ENCODE data around the gene DNTT.

DNTT gene

DNA sequence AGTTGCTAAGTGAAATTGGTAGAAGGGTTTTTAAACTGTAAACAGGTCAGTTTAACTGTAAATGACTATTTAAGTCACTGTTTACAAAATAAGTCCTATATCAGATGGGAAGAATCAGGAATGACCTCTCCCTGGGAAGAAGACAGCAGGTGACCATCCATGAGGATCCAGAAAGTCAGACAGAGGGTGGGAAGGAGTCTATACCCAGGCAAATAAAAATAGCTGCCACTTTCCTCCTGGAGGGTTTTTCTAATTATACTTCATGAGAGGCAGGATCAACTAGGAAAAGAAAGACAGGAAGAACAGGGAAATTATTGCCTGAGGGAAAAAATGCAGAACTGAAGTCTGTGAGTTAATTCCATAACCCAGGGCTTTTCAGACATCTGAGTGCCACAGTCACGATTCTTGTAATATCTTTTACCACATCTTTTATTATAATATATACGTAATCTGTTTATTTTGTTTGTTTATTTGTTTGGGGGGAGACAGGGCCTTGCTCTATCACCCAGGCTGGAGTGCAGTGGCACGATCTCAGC is 7.0 kb downstream of the DNTT start:
- no peak for FAIRE-seq

DNA sequence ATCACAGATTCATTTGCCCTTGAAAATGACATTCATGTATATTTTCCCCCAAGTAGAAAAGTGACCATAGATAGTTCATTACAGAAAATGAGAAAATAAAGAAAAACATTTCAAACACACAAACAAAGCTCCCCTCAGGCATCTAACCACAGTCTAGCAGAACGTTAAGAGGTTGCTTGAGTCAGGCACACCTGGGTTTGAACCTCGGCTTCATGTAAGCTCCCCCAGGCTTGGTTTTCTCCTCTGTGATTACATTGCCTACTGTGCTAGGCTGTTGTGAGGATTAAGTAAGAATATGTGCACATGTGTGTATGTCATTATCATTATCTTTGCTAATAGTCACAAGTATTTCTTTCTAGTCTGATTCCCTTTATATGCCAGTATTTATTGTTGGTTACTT is 9.1 kb downstream of the DNTT start:
- FAIRE-seq: no peak

DNA sequence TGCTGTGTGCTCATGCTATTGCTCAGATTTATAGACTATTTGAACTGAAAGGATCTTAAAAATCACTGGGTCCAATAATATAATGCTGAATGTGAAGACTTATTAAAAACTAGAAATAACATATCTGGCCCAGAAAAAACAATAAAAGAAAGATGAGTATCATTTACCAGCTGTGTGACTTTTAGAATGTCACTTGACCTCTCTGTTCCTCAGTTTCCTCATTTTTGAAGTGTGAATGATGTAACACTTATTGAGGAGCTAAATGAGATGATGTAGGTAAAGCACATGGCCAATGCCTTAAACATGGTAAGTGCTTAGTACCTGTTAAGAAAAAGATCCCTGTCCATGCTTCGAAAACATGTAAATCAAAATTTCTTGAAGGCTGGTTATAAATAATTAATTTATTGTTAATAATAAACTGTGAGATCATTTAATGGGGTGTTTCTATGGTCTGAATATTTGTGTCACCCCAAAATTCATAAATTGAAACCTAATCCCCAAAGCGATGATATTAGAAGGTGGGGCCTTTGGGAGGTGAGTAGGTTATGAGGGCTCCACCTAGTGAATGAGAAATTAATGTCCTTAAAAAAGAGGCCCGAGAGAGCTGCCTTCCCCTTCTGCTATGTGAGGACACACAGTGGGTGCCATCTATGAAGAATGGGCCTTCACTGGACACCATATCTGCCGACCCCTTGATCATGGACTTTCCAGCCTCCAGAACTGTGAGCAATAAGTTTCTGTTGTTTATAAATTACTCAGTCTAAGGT is 13.0 kb downstream of the DNTT start:
- FAIRE-seq: no peak

GRCh38 chr10:96319754-96320474 is 15.7 kb downstream of the DNTT start:
- FAIRE-seq: no peak

GRCh38 chr10:96321822-96322221 is 17.6 kb downstream of the DNTT start:
- FAIRE-seq: no peak

DNA sequence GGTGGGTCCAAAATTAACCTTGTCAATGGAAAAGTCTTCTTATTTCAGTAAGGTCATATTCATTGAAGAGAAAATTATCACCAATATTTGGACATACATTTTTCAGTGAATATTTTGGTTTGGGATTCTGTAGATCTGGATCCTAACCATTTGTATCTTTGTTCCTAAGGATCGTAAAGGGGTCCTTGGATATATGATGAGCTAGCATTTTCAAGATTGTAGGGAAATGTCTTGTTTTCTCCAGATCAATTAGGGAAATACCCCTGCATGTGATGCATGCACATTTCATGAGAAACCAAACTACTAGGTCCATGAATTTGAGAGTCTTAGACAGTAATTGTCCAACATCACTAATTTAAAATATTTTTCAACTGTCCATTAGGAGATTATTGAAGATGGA is 18.0 kb downstream of the DNTT start:
- FAIRE-seq: no peak

DNA sequence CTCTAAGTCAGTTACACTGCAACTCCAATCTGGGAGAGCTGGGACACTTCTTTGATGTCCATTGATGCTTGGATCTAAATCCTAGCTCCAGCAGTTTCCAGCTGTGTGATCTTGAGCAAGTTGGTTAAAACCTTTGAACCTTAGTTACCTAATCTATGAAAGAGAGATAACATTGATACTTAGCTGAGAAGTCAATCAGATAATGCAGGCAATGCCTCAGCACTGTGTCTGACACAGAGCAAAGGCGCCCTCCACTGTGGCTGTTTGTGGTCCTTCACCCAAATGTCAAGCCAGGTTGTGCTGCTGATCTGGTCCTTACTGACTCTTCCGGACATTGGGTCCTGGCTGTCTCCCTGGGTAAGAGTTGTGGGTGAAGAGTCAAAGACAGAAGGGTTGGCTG is 20.2 kb downstream of the DNTT start:
- FAIRE-seq: no peak

DNA sequence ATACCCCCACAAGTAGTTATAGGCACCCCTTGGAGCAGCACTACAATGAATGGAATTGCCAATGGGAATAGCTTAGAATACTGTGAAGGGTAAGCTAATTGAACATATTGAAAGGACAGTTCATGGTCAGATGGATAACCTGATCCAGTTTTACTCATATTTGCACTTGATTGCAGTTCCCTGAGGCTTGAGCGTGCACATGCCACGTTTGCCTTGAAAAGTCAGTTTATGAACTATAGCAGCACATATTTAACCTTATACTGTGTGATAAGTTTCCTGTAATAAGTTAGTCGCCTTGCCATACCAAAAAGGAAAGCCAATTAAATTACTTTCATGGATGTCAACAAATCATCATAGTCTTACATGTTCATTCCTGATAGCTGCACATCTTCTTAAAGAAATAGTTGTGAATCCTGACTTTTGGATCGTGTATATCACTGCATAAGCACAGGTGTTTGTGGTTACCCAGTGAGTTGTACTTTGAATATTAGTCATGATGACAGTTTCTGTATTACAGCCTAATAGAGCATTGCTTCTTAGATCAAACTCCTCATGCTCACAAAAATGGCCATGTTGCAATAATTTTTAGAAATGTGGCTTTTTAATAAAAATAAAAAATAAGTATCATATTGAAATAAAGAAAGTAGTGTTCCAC is 21.6 kb downstream of the DNTT start:
- no peak for FAIRE-seq

DNA sequence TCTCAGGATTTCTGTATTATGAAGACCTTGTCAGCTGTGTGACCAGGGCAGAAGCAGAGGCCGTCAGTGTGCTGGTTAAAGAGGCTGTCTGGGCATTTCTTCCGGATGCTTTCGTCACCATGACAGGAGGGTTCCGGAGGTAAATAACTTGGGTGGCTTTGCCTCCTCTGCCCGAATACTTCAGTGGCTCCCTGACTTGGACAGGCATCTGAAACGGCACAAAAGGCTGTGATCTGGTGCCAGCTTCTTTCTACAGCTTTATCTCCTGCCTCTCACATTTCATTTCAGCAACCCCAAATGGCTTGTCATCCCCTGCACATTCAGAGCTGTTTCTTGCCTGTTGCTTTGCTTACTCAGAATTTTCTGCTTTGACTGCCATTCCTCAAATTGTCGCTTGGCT is 23.2 kb downstream of the DNTT start:
- no peak for FAIRE-seq

GRCh38 chr10:96333101-96333500 is 28.9 kb downstream of the DNTT start:
- FAIRE-seq: no peak

DNA sequence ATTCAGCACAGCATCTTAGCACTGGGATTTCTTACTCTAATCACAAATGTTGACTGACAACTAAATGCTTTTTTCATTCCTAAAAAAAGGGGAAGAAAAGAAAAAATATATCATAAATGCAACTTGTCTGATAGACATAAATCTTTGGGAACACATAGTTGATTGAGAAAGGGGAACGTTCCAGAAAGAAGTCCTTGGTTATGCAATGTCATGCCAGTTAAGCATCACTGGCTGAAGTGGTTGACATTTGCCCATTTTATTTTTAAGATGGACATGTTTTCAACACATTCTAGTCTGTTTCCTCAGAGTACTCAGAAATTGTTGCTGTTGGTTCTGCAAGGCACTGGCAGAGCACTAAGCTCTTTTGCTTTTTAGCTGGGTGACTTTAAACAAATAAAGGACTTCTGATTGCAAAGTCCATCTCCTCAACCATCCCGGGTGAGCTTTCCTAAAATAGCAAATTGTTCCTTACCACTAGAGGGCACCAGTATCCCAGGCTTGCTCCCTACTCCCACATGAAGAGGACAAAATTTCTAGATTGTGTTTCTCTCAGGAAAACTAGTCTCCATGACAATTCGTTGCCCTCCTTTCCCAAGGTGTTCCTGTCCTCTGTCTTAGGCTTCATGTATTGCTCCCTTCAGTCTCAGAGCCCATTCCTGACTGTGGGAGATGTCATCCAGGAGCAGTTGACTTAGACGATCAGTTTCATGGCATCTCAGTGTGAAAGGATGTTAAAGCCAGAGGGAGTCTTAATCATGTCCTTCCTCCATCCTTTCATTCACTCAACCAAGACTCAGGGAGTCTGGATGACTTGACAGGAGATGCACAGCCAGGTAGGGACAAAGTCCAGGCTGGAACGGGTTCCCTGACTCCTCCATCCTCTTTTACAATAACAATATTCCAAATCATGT is 30.6 kb downstream of the DNTT start:
- peak; percentile 87 for FAIRE-seq

- FAIRE-seq: no peak
Measured at GRCh38 chr10:96337106-96337505, 32.9 kb downstream of the DNTT start.

DNA sequence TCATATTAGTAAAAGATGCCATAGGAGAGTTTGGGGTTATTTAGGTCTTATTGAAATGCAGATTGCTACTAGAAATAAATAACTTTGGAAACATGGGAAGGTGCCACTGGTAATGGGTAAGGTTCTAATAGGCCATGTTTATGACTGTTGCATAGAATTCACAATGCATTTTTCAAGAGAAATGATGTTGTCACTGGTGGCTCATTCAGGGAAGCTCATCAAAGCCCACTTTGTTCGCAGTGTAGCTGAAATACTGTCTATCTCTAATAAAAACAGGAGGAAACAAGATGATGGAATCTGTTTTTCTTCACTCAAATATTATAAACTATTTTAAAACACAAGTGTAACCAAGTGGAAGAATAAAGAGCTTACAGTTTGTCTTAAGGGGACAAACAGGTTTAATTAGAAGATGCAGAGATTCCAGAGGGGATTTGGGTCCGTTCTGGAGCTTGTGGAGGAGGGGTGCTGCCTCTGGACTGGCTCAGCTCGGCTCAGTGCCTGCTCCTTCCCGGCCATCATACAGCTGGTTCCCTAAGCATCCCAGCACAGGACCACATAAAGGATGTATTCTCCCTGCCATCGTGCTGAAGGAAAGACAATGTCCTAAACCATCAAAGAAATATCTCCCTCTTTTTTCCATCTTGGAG is 34.2 kb downstream of the DNTT start:
- FAIRE-seq: no peak

GRCh38 chr10:96339383-96339782 is 35.1 kb downstream of the DNTT start:
- FAIRE-seq: no peak

DNA sequence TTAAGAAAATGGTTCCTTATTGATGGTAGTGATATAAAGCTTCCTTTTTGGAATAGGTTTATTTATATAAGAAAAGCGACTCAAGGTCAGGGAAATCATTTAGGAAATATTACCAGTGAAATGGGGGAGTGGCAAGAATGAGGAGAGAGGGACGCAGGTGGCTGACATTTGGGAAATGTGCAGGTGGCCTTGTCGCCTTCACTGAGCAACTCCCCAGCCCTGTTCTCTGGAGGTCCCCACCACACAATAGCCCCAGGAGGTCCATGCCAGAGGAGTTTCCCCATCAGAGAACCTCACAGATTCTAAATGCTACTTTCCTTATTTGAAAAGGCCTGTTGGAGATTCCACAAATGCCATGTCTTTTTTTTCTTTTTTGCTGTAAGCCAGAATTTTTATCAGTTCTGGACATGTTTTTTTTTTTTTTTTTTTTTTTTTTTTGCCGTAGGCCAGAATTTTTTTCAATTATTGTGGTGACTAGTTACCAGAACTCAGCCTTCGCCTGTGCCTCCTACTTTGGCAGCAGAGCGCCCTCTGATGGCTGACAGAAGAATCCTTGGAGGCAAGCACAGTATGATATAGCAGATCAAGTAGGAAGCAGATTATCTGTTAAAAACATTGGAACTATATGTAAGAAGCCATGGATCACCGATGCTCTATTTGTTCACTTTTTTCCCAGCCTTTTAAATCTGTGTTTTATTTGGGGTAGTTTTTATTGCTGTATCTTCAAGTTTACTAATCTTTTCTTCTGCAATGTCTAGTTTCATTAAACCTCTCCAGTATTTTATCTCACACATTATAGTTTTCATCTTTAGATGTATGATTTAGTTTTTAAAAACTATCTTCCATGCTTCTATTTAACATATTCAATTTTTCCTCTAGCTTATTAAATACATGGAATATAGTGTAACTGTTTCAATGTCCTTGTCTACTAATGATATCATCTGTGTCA is 36.0 kb downstream of the DNTT start:
- peak; percentile 86 for FAIRE-seq

DNA sequence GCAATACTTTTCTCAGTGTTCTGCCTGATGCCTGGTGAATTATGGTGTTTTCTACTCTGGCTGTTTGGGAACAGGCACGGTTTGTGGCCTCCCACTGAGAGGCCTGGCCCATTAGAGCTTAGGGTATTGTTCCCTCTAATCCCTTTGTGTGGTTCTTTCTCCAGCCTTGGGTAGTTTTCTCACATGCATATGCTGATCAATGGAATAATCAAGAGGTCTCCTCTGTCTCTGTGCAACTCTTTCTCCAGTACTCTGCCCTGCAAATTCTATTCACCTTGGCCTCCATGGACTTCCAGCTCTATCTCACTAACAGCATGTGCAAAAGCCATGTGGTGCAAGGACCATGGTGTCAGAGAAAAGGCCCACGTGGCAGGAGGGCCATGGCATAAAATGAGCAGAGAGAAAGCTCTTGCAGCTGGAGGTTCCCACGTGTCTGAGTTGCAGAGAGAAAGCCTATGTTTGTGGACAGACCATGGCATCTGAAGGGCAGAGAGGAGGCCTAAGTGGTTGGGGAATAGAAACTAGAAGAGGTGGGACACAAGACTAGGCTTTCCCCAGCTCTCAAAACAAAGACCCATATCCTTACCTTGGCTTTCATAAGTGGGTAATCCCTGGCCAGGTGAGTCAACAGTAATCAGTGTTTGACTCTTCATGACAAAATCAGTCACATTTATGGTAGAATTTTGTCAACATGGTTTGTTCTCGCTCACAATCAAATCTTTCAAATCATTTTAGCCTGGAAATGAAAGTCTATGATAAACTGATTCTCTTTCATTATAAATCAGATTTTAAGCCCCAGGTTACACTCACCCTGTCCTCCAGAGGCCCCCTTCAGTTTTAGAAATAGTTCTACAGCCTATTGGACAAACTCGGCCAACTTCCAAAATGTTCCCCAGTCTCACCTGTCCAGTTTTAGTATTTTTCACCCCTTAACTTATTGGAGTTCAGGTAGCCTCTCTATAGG is 37.3 kb downstream of the DNTT start:
- FAIRE-seq: no peak

DNA sequence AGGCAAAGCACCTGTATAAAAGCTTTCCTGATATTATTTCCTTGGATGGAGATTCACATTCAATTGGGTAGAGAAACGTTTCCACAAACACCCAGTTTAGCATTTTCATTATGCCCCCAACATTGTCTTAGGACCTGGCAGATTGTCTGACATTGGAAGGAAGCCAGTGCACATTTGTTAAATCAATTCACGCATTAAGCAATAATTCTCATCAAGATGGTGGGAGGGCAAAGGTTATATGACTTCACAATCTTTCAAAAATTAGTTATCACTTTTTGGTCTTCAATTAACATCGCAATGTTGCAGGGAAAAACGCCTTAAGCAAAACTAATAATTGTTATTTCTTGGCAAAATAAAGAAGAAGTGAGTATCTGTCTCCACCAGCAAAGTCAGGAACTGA is 38.2 kb downstream of the DNTT start:
- no peak for FAIRE-seq

DNA sequence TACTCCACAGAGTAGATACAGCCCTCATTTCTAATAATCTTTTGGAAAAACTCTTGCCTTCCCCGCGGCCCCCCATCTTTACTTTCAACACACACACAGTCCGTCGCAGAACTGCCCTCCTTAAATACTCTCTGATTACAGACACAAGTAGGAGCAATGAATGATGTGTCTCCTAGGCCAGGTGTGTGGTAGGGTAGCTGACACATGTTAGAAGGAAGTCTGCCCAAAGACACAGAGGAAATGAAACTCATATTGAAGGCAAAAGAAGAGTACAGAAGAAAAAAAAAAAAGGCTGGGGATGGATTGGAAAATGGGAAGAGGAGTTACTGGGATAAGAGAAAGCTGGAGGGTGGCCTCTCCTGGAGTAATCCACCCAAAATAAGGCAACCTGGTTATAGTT is 39.9 kb downstream of the DNTT start:
- FAIRE-seq: no peak

DNA sequence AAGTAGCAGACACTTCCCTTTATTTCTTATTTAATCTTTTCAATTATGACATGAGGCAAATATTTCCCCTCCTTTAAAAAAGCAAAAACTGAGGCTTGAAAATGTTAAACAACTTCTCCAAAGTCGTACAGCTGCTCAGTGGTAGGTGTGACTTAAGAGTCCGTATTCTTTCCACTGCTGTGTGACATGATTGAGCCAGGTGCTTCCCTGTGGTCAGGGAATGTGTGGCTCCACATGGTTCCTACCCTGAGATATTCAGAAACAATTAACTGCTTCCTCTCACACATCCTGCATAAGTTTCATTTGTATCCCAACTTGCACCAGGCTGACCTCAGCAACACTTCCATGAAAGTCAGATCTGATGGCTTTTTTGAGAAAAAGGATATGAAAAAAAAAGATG is 41.0 kb downstream of the DNTT start:
- FAIRE-seq: no peak

DNA sequence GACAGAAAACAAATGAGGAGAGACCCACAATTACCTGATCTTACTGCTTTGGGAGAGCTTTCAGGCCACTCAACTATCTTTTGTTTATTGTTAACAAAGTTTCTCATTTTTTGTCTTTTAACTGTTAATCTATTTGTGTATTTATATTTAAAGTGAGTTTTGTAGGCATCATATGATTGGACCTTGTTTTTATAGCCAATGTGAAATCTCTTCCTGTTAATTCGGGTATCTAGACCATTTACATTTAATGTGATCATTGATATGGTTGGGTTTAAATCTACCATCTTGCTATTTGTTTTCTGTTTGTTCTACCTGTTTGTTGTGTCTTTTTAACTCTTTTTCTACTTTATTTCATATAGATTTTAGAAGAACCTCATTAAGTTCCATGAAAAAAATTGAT is 42.1 kb downstream of the DNTT start:
- FAIRE-seq: no peak
